IPS DF 6.9 (cell line): ENCODE results near the gene PICK1.

Experiments
- DNase-seq: peaks from one replicate; pipeline ENCODE4 v3.0.0-alpha.2; 2013; ENCODE audit warnings: low read depth, low spot score
- H3K27ac ChIP-seq: one replicate; pipeline ENCODE4 v1.5.1; 2013; ENCODE audit warnings: low read length, control low read depth
- H3K27me3 ChIP-seq: 2 replicates; pipeline ENCODE4 v1.6.1; 2013; ENCODE audit warnings: mild to moderate bottlenecking, low read length; ENCODE audit not compliant: control insufficient read depth, insufficient read depth
- H3K36me3 ChIP-seq: 2 replicates; pipeline ENCODE4 v1.6.1; 2013; ENCODE audit warnings: low read length; ENCODE audit not compliant: control insufficient read depth, insufficient read depth
- H3K4me1 ChIP-seq: 2 replicates; pipeline ENCODE4 v1.6.1; 2013; ENCODE audit warnings: low read length; ENCODE audit not compliant: control insufficient read depth, insufficient read depth
- H3K4me3 ChIP-seq: 2 replicates; pipeline ENCODE4 v1.5.1; 2013; ENCODE audit warnings: mild to moderate bottlenecking, low read length
- H3K9me3 ChIP-seq: 2 replicates; pipeline ENCODE4 v1.6.1; 2013; ENCODE audit warnings: low read length, inconsistent platforms; ENCODE audit not compliant: control insufficient read depth, insufficient read depth
- WGBS: extraction: QIAGEN DNeasy Blood & Tissue Kit; methylation state at CpG from one replicate; pipeline ENCODE4 v1.1.7; 2013; ENCODE audit warnings: mixed read lengths, missing lambda C conversion rate; ENCODE audit not compliant: insufficient read length, insufficient coverage; 5-methylcytosine and 5-hydroxymethylcytosine counted together

PICK1 gene

DNA sequence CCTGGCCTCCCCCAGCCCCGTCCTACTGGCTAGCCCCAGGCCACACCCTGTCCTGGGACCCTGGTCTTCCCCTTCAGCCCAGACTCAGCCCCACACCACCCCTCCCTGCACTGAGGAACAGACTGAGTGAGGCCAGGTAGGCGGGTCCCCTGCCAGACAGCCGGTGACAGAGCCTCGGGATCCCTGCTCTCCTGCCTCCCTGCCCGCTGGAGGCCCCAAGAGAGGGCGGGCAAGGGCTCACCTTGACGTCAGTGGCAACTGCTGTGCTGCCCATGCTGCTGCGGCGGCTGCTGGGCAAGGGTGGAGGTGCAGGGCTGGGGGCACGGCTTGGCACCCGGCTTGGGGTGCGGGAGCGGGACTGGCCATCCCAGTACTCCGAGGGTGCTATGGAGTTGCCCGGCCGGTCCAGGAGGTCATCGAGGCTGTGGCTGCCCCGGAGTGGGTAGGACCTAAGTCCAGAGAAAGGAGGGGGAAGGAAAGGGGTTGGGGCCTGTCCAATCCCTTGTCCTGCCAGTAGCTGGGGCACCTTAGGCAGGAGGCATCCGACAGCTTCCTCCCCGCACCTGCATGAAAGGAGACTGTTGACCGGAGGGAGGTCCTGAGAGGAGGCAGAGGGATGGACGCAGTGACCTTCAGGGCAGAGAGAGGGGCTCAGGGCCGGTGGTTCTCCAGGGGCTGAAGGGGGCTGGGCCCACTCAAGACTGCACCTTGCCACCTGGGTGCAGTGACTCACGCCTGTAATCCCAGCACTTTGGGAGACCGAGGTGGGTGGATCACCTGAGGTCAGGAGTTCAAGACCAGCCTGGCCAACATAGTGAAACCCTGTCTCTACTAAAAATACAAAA is 29.0 kb downstream of the PICK1 start:
- WGBS, result no CpG with 5 or more reads among the region's 25 CpGs
- Histone ChIP-seq H3K4me1 (peaks cover 5% of the 10 kb centered on the region; the same call in 1 of the 2 replicates), H3K27me3 (peaks cover 5% of the 10 kb centered on the region; the same call in 1 of the 2 replicates), H3K27ac (no peak overlapping the region), H3K4me3 (no peak overlapping the region), H3K36me3 (no peaks in the 10 kb centered on the region), H3K9me3 (no peaks in the 10 kb centered on the region)
- no peak for DNase-seq

DNA sequence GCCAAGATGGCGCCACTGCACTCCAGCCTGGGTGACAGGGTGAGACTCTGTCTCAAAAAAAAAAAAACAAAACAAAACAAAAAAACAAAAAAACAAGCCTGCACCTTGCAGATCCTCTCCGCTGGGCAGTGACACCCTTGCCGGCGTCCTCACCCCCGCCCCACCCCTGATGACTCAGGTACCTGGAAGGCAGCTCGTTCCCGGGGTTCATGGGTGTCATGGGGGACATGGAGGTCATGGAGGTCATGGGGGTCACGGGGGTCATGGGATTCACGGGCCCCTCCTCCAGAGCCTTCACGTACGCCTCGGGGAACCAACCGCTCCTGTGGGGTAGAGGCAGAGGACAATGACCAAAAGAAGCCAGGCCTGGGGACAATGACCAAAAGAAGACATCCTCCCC is 29.7 kb downstream of the PICK1 start:
- Histone ChIP-seq H3K27ac (no peak overlapping the region), H3K4me3 (no peak overlapping the region), H3K36me3 (no peaks in the 10 kb centered on the region), H3K4me1 (peaks cover 5% of the 10 kb centered on the region; the same call in 1 of the 2 replicates), H3K9me3 (no peaks in the 10 kb centered on the region), H3K27me3 (peaks cover 1% of the 10 kb centered on the region; the same call in 1 of the 2 replicates)
- no CpG with 5 or more reads among the region's 13 CpGs for WGBS
- no peak for DNase-seq

GRCh38 chr22:38087855-38088254 is 30.7 kb downstream of the PICK1 start:
- no peaks in the 10 kb centered on the region for H3K36me3 ChIP-seq
- H3K27ac ChIP-seq, result no peak overlapping the region
- no peak overlapping the region for H3K4me3 ChIP-seq
- no peaks in the 10 kb centered on the region; the same call in 1 of the 2 replicates for H3K27me3 ChIP-seq
- no peak for DNase-seq
- WGBS, result no CpG with 5 or more reads among the region's 12 CpGs
- H3K9me3 ChIP-seq, result no peaks in the 10 kb centered on the region
- H3K4me1 ChIP-seq, result peaks cover 5% of the 10 kb centered on the region; the same call in 1 of the 2 replicates

DNA sequence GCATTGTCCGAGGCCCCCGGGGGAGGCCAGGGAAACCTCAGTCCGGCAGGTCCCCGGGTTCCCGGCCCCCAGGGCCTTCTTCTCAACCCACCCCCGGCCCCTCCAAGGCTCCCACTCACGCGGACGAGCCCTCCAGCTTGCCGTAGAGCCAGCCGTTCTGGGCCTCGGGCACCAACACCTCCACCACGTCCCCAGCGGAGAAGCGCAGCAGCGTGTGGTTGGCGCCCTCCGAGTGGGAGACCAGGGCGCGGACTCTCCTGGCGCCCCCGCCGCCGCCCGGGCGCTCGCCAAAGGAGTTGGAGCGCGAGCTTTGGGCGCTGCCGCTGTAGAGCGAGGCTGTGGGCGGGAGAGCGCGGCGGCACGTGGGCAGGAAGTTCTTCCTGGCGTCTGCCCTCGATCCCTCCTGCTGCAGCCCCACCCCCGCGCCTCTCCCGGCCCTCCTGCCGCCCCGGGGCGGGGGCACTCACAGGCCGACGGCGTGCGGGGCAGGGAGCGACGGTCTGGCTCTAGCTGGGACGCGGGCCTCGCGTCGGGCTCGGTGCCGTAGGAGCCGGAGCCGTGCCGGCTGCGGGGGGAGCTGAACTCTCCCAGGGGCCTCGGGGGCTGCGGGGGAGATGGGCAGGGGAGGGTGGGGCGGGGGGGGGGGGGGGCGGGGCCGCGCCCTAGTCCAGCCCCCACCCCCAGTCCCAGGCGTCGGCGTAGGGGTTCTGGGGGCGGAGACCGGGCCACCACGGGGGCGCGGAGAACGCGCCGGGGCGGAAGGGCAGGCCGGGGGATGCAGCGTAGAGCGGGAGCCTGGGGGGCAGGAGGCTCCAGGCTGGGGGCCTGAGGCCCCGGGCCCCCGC is 31.6 kb downstream of the PICK1 start:
- peaks cover 3% of the 10 kb centered on the region; the same call in 1 of the 2 replicates for H3K4me1 ChIP-seq
- no peak for DNase-seq
- WGBS, result no CpG with 5 or more reads among the region's 85 CpGs
- no peaks in the 10 kb centered on the region for H3K36me3 ChIP-seq
- H3K9me3 ChIP-seq, result no peaks in the 10 kb centered on the region
- peak overlapping the region; percentile 4; the same call in 1 of the 2 replicates for H3K4me3 ChIP-seq
- H3K27ac ChIP-seq, result no peak overlapping the region
- no peaks in the 10 kb centered on the region; the same call in 1 of the 2 replicates for H3K27me3 ChIP-seq

DNA sequence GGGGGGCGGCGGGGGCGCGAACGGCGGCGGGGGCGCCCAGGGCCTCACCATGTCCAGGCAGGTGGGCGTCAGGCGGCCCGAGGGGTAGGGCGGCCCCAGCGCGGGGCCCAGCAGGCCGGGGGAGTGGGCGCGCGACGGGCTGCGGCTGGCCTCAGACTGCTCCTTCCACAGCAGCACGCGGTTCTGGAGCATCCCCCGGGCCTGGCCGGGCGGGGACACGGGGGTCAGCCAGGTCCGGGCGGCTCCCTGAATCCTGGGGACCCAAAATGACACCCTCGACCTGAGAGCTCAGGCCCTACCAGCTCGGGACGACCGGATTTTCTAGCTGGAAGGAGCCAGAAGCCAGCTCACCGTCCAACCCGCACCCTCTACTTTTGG is 32.3 kb downstream of the PICK1 start:
- Histone ChIP-seq H3K4me1 (no peaks in the 10 kb centered on the region), H3K9me3 (no peaks in the 10 kb centered on the region), H3K36me3 (no peaks in the 10 kb centered on the region), H3K27me3 (no peaks in the 10 kb centered on the region; the same call in 1 of the 2 replicates), H3K27ac (no peak overlapping the region), H3K4me3 (peak overlapping the region; percentile 3; the same call in 1 of the 2 replicates)
- DNase-seq, result no peak
- WGBS, result no CpG with 5 or more reads among the region's 34 CpGs

GRCh38 chr22:38097058-38097457 is 39.9 kb downstream of the PICK1 start:
- Histone ChIP-seq H3K27me3 (no peaks in the 10 kb centered on the region), H3K36me3 (no peaks in the 10 kb centered on the region), H3K4me1 (peaks cover 2% of the 10 kb centered on the region), H3K27ac (no peak overlapping the region), H3K4me3 (peak overlapping the region; percentile 21; the same call in 1 of the 2 replicates), H3K9me3 (no peaks in the 10 kb centered on the region)
- no peak for DNase-seq
- WGBS, result no CpG with 5 or more reads among the region's 15 CpGs

GRCh38 chr22:38097557-38098409 is 40.6 kb downstream of the PICK1 start:
- peak; percentile 74 for DNase-seq
- no CpG with 5 or more reads among the region's 32 CpGs for WGBS
- Histone ChIP-seq H3K4me3 (peak overlapping the region; percentile 21; the same call in 1 of the 2 replicates), H3K36me3 (no peaks in the 10 kb centered on the region), H3K27me3 (no peaks in the 10 kb centered on the region), H3K9me3 (no peaks in the 10 kb centered on the region), H3K4me1 (peaks cover 2% of the 10 kb centered on the region), H3K27ac (no peak overlapping the region)

DNA sequence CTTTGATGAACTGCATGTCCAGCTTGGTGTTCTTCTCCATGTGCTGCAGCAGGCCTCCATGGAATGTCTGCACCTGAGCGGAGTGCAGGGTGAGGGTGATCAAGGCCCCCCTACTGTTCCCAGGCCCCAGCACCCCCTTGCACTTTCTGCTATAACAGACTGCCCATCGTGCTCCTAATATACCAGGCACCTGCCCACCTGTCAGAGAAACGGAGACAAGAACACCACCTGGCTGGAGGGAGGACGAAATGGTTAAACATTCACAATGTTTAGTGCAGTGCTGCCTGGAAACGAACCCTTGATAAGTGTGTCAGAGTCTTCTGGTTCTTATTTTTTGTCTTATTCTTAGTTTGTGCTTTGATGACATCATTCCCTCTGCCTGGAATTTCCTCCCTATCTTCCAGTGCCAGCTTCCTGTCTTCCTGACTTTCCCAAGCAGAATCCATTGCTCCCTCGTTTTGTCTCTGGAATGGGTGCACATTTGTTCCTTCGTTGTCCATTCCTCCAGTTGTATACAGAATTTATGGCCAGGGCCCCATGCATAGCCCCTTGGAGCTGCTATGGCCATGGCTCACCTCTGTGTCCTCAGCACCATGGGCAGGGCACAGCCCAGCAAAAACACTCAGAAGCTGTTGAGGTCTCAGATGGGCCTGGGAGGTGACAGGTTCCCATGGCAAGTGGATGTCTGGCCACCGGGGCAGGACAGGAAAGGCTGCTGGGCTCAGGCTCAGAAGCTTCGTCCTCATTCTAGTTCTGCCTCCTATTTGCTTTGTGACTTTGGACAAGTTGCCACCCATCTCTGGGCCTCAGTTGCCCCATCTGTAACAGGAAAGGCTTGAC is 41.4 kb downstream of the PICK1 start:
- H3K27me3 ChIP-seq, result no peaks in the 10 kb centered on the region
- H3K36me3 ChIP-seq, result no peaks in the 10 kb centered on the region
- H3K4me3 ChIP-seq, result no peak overlapping the region
- H3K9me3 ChIP-seq, result no peaks in the 10 kb centered on the region
- no peak overlapping the region for H3K27ac ChIP-seq
- WGBS, result no CpG with 5 or more reads among the region's 9 CpGs
- no peak for DNase-seq
- peaks cover 2% of the 10 kb centered on the region for H3K4me1 ChIP-seq

DNA sequence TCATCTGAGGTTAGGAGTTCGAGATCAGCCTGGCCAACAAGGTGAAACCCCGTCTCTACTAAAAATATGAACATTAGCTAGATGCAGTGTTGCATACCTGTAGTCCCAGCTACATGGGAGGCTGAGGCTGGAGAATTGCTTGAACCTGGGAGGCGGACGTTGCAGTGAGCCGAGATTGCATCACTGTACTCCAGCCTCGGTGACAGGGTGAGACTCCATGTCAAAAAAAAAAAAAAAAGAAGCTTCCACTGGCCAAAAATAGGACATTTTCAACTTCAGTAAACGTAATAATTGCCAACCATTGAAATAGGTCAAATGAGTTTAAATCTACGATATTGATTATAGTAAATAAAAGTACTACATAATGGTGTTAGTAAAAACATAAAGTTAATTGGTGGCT is 46.4 kb downstream of the PICK1 start:
- Histone ChIP-seq H3K4me1 (no peaks in the 10 kb centered on the region), H3K4me3 (no peak overlapping the region), H3K27ac (no peak overlapping the region), H3K36me3 (no peaks in the 10 kb centered on the region), H3K27me3 (no peaks in the 10 kb centered on the region), H3K9me3 (no peaks in the 10 kb centered on the region)
- WGBS, result no CpG with 5 or more reads among the region's 8 CpGs
- no peak for DNase-seq
